Panc1 (cell line): Measurements from ENCODE around the gene GOLGA8A.

Source experiments
- CTCF ChIP-seq: fragments of 450-650 bp; IDR thresholded peaks from 2 replicates; pipeline ENCODE4 v1.5.1; 2017; ENCODE audit warnings: mild to moderate bottlenecking
- POLR2AphosphoS5 ChIP-seq: IDR thresholded peaks from 2 replicates; pipeline ENCODE4 v1.6.1; 2012; ENCODE audit warnings: mild to moderate bottlenecking, low read depth, low read length, moderate library complexity
- REST ChIP-seq, 2 experiments: IDR thresholded peaks; 2 replicates each; pipeline ENCODE4 v1.6.1; 2011 to 2012; ENCODE audit warnings: low read depth in 2 of 2, control low read depth in 1 of 2, low read length in 1 of 2, mild to moderate bottlenecking in 1 of 2, moderate library complexity in 1 of 2; ENCODE audit not compliant: insufficient read depth in 1 of 2
- SIN3A ChIP-seq: IDR thresholded peaks from 2 replicates; pipeline ENCODE4 v1.6.1; 2012; ENCODE audit warnings: low read depth, mild to moderate bottlenecking, low read length, moderate library complexity, borderline replicate concordance; ENCODE audit not compliant: insufficient read depth

- TF ChIP-seq POLR2AphosphoS5 (no peak), CTCF (no peak), REST (IDR thresholded peaks at IDR 0.05; ENCODE audit: insufficient read depth in 1 of 2, low read depth in 2 of 2, low read length in 1 of 2) (no peak), SIN3A (no peak)
Measured at GRCh38 chr15:34435658-34436057, 1.9 kb downstream of the GOLGA8A start.
